Measurements from ENCODE around the gene FAM200A.

DNA sequence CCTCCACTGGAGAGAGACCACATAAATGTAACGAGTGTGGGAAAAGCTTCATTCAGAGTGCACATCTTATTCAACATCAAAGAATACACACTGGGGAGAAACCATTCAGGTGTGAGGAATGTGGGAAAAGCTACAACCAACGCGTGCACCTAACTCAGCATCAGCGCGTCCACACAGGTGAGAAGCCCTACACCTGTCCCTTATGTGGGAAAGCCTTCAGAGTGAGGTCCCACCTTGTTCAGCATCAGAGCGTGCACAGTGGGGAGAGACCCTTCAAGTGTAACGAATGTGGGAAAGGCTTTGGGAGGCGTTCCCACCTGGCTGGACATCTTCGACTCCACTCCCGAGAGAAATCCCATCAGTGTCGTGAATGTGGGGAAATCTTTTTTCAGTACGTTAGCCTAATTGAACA is 20.6 kb downstream of the FAM200A start:
- TF ChIP-seq, protein P1, sequence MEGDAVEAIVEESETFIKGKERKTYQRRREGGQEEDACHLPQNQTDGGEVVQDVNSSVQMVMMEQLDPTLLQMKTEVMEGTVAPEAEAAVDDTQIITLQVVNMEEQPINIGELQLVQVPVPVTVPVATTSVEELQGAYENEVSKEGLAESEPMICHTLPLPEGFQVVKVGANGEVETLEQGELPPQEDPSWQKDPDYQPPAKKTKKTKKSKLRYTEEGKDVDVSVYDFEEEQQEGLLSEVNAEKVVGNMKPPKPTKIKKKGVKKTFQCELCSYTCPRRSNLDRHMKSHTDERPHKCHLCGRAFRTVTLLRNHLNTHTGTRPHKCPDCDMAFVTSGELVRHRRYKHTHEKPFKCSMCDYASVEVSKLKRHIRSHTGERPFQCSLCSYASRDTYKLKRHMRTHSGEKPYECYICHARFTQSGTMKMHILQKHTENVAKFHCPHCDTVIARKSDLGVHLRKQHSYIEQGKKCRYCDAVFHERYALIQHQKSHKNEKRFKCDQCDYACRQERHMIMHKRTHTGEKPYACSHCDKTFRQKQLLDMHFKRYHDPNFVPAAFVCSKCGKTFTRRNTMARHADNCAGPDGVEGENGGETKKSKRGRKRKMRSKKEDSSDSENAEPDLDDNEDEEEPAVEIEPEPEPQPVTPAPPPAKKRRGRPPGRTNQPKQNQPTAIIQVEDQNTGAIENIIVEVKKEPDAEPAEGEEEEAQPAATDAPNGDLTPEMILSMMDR (conservative IDR thresholded peaks at IDR 0.05; ENCODE audit: low read length) = no peak
- no peak for TF ChIP-seq EZH2phosphoT487 (IDR thresholded peaks at IDR 0.05; ENCODE audit: borderline replicate concordance)
